Panc1 (cell line): ENCODE results near the gene TUBA1B.

ENCODE experiments used
- CTCF ChIP-seq: fragments of 450-650 bp; IDR thresholded peaks from 2 replicates; pipeline ENCODE4 v1.5.1; 2017; ENCODE audit warnings: mild to moderate bottlenecking
- REST ChIP-seq, 2 experiments: IDR thresholded peaks; 2 replicates each; pipeline ENCODE4 v1.6.1; 2011 to 2012; ENCODE audit warnings: low read depth in 2 of 2, control low read depth in 1 of 2, low read length in 1 of 2, mild to moderate bottlenecking in 1 of 2, moderate library complexity in 1 of 2; ENCODE audit not compliant: insufficient read depth in 1 of 2
- SIN3A ChIP-seq: IDR thresholded peaks from 2 replicates; pipeline ENCODE4 v1.6.1; 2012; ENCODE audit warnings: low read depth, mild to moderate bottlenecking, low read length, moderate library complexity, borderline replicate concordance; ENCODE audit not compliant: insufficient read depth

GRCh38 chr12:49131051-49131893 lies at the start of gene TUBA1B:
- TF ChIP-seq CTCF (no peak), REST (IDR thresholded peaks at IDR 0.05; ENCODE audit: insufficient read depth in 1 of 2, low read depth in 2 of 2, low read length in 1 of 2) (peak in 1 of 2 experiments; percentile 18; a peak in 1 of 4 replicates), SIN3A (no peak; the same call in 1 of the 2 replicates)
